Liver (tissue), 3 donors: ENCODE data around the gene CSNK1G1.

Source experiments
- HNF4G ChIP-seq: IDR thresholded peaks from 2 replicates; pipeline ENCODE4 v1.6.1; 2016; ENCODE audit warnings: antibody characterized with exemption
- JUND ChIP-seq, 2 donors: IDR thresholded peaks; 2 replicates each; pipeline ENCODE4 v1.6.1; 2016; ENCODE audit warnings: antibody characterized with exemption in 2 of 2
- REST ChIP-seq: IDR thresholded peaks from 2 replicates; pipeline ENCODE4 v1.6.1; 2016; ENCODE audit warnings: antibody characterized with exemption, mild to moderate bottlenecking
- TAF1 ChIP-seq: conservative IDR thresholded peaks from 2 replicates; pipeline ENCODE4 v1.6.1; 2016; ENCODE audit warnings: antibody characterized with exemption, mild to moderate bottlenecking
- TF ChIP-seq, protein P1 (sequence below): fragments of 150-350 bp; IDR thresholded peaks from 2 replicates; pipeline ENCODE4 v1.5.1; 2017; ENCODE audit warnings: improper control_type of control experiment, low read depth, low read length; ENCODE audit not compliant: missing input control
- TF ChIP-seq, protein P2 (sequence below): IDR thresholded peaks from 2 replicates; pipeline ENCODE4 v1.6.1; 2016; ENCODE audit warnings: antibody characterized with exemption
- donor health status: healthy.
- donor health status: healthy.

DNA sequence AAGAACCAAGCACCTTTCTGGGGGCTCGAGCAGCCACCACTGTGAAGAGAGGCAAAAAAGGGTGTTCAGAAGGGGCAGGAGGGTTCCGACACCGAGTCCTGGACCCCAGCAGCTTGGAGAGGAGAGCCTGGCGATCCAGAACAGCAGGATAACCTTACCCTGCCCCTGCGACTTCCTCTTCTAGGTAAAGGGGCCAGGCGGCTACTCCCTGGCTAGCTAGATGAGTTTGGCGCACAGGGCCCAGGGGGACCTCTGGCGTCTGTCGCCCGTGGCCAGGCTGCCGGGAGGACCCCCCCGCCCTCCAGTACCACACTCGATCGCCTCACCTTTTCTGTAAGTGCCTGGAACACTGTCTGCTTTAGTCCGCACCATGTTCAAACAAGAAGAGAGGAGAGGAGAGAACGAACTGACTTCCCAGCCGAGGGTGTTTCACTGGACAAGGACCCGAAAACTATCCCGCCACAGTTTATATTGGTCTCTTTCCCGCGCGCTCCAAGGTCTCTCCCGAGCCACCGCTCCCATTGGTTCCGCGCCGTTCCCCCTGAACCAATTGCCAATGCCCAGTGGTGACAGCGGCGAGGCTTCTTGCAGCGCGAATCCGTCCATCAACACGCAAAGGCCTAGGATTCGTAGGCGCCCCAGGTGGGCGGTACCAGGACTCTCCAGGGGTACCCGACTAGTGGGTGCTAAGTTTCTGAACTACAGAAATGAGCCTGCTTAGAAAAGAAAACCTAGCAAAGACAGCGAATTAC is 25.2 kb upstream of the CSNK1G1 start, which contains the start of gene PCLAF:
- TF ChIP-seq HNF4G = no peak
- TF ChIP-seq JUND (IDR thresholded peaks at IDR 0.05) = no peak
- no peak for TF ChIP-seq REST
- TF ChIP-seq, protein P1, sequence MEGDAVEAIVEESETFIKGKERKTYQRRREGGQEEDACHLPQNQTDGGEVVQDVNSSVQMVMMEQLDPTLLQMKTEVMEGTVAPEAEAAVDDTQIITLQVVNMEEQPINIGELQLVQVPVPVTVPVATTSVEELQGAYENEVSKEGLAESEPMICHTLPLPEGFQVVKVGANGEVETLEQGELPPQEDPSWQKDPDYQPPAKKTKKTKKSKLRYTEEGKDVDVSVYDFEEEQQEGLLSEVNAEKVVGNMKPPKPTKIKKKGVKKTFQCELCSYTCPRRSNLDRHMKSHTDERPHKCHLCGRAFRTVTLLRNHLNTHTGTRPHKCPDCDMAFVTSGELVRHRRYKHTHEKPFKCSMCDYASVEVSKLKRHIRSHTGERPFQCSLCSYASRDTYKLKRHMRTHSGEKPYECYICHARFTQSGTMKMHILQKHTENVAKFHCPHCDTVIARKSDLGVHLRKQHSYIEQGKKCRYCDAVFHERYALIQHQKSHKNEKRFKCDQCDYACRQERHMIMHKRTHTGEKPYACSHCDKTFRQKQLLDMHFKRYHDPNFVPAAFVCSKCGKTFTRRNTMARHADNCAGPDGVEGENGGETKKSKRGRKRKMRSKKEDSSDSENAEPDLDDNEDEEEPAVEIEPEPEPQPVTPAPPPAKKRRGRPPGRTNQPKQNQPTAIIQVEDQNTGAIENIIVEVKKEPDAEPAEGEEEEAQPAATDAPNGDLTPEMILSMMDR = no peak
- TF ChIP-seq, protein P2, sequence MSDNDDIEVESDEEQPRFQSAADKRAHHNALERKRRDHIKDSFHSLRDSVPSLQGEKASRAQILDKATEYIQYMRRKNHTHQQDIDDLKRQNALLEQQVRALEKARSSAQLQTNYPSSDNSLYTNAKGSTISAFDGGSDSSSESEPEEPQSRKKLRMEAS = no peak
- TF ChIP-seq TAF1 = no peak
